HepG2 (cell line): ENCODE measurements around the gene PXMP4. TPM values are rescaled to one million over a fixed set of nuclear protein-coding genes. Genes with fewer than 3 reads are reported as not detected.

Source experiments
- CEBPG ChIP-seq: IDR thresholded peaks from 2 replicates; pipeline ENCODE4 v1.6.1; 2016
- HMGXB3 ChIP-seq: sonication (generic); formaldehyde crosslinking; IDR thresholded peaks from 2 replicates; pipeline ENCODE4 v1.4.0; 2020; ENCODE audit warnings: missing genetic modification reagents, borderline replicate concordance
- KLF13 ChIP-seq: sonication (generic); formaldehyde crosslinking; IDR thresholded peaks from 2 replicates; pipeline ENCODE4 v1.4.0; 2020; ENCODE audit warnings: mild to moderate bottlenecking, missing genetic modification reagents
- PRDM15 ChIP-seq: sonication (generic); formaldehyde crosslinking; IDR thresholded peaks from 2 replicates; pipeline ENCODE4 v1.4.0; 2020; ENCODE audit warnings: missing genetic modification reagents
- RELA ChIP-seq: sonication (generic); formaldehyde crosslinking; IDR thresholded peaks from 2 replicates; pipeline ENCODE4 v1.4.0; 2020; ENCODE audit warnings: missing genetic modification reagents
- THAP7 ChIP-seq: sonication (generic); formaldehyde crosslinking; IDR thresholded peaks from 2 replicates; pipeline ENCODE4 v1.8.1; 2023; ENCODE audit warnings: mild to moderate bottlenecking, missing genetic modification reagents
- YEATS4 ChIP-seq: sonication (generic); formaldehyde crosslinking; IDR thresholded peaks from 2 replicates; pipeline ENCODE4 v1.4.0; 2020; ENCODE audit warnings: missing genetic modification reagents, borderline replicate concordance
- ZMAT5 ChIP-seq: sonication (generic); formaldehyde crosslinking; IDR thresholded peaks from 2 replicates; pipeline ENCODE4 v1.5.0; 2020; ENCODE audit warnings: mild to moderate bottlenecking, low read depth, missing genetic modification reagents, borderline replicate concordance
- ZNF251 ChIP-seq: sonication (generic); formaldehyde crosslinking; IDR thresholded peaks from 2 replicates; pipeline ENCODE4 v1.9.0; 2021; ENCODE audit warnings: mild to moderate bottlenecking, missing genetic modification reagents
- polyA plus RNA-seq, 8 experiments: library from polyadenylated mRNA; depleted of rRNA in 3 of 8; stranded (reverse) in 7 of 8; unstranded in 1 of 8; fragments of >200 nt; fragmentation: Illumina TruSeq in 4 of 8; extraction: Trizol in 4 of 8; gene quantifications; 2 replicates each; pipeline versions ENCODE4 v1.2.1 to v1.2.3, GENCODE V29; 2011 to 2016; ENCODE audit warnings: low read depth in 4 of 8, missing spikeins in 1 of 8, mixed read lengths in 1 of 8; ENCODE audit not compliant: insufficient read depth in 1 of 8
- total RNA-seq, 5 experiments: library from RNA; depleted of rRNA; stranded (reverse); fragments of >200 nt; fragmentation: Illumina TruSeq; extraction: Trizol; gene quantifications; 2 replicates each; pipeline ENCODE4 v1.2.3, GENCODE V29; 2016; ENCODE audit warnings: low read depth in 1 of 5

Gene PXMP4
- total and polyA plus RNA-seq, 2 of the 13 experiments (the other 11 are each of a cell fraction or from before 2014, with no cell fraction given), result not detected

GRCh38 chr20:33686100-33686983 is 33.8 kb downstream of the PXMP4 start, which contains the start of gene E2F1 (continued):
- TF ChIP-seq HMGXB3 (CRISPR knock-in tag), result peak; percentile 82; the same call in 1 of the 2 replicates
- TF ChIP-seq YEATS4, result peak; percentile 62
- 0 out of 2 replicates have a peak, but pooled peaks have one; percentile 57 for TF ChIP-seq THAP7 (CRISPR knock-in tag)
- no peak for TF ChIP-seq ZMAT5
- no peak for TF ChIP-seq KLF13 (CRISPR knock-in tag)
- TF ChIP-seq RELA, result peak; percentile 82; the same call in 1 of the 2 replicates
- peak; percentile 45; the same call in 1 of the 2 replicates for TF ChIP-seq PRDM15 (CRISPR knock-in tag)
- TF ChIP-seq ZNF251 (CRISPR knock-in tag), result no peak
- TF ChIP-seq CEBPG (CRISPR knock-in tag), result no peak
